Endothelial cell of umbilical vein (primary cell): ENCODE data around the gene CRACR2B. TPM values are rescaled to one million over a fixed set of nuclear protein-coding genes. Genes with fewer than 3 reads are reported as not detected.

ENCODE experiments used
- BruUV-seq: library from RNA; stranded (reverse); fragments of 400-500 nt; replicated peaks from 2 replicates; lab custom pipeline; 2021; lab: Mats Ljungman, UMichigan
- CTCF ChIA-PET: fragments of 300-600, 350-600 bp; sonication (Branson Sonifier 250); formaldehyde crosslinking; loops from one replicate; lab custom pipeline; 2021; ENCODE audit warnings: antibody characterized with exemption, inconsistent platforms; lab: Charles Lee
- POLR2A ChIA-PET: fragments of 300-600, 350-600 bp; sonication (Branson Sonifier 250); formaldehyde crosslinking; loops from one replicate; lab custom pipeline; 2021; ENCODE audit warnings: antibody characterized with exemption, inconsistent platforms; lab: Charles Lee
- DNase-seq: peaks from one replicate; pipeline ENCODE4 v3.0.0-alpha.2; 2011; ENCODE audit warnings: low read depth, low spot score
- FAIRE-seq: peaks from 2 replicates; lab custom pipeline; 2011; peaks lifted over from hg19 to GRCh38; lab: Jason Lieb, UNC
- H2AFZ ChIP-seq: 2 replicates; pipeline ENCODE4 v1.6.0; 2012; ENCODE audit warnings: low read depth, low read length, control low read depth, inconsistent platforms
- H3K27ac ChIP-seq: 2 replicates; pipeline ENCODE4 v1.5.1; 2011; ENCODE audit warnings: low read depth, mild to moderate bottlenecking, control low read depth, low read length, moderate library complexity; ENCODE audit not compliant: insufficient read depth
- H3K27me3 ChIP-seq, 2 experiments: 2 replicates each; pipeline versions ENCODE4 v1.6.0 to v1.6.1; 2011; ENCODE audit warnings: low read length in 2 of 2, mixed read lengths in 1 of 2; ENCODE audit not compliant: control insufficient read depth in 2 of 2, insufficient read depth in 2 of 2
- H3K36me3 ChIP-seq, 2 experiments: 2 replicates in 1 of 2; 3 replicates in 1 of 2; pipeline ENCODE4 v1.5.1; 2011; ENCODE audit warnings: low read length in 2 of 2, mild to moderate bottlenecking in 1 of 2, moderate library complexity in 1 of 2; ENCODE audit not compliant: control insufficient read depth in 2 of 2, insufficient read depth in 2 of 2; ENCODE audit errors: extremely low read depth in 1 of 2
- H3K4me1 ChIP-seq: 3 replicates; pipeline ENCODE4 v1.5.1; 2011; ENCODE audit warnings: mild to moderate bottlenecking, low read length; ENCODE audit not compliant: control insufficient read depth, insufficient read depth; ENCODE audit errors: extremely low read depth
- H3K4me2 ChIP-seq: 2 replicates; pipeline ENCODE4 v1.6.1; 2011; ENCODE audit warnings: low read length, control low read depth, mixed read lengths; ENCODE audit not compliant: insufficient read depth
- H3K4me3 ChIP-seq, 3 experiments: fragments of 200-600 bp in 1 of 3; sonication (generic), shearing (Covaris generic) in 1 of 3; replicated peaks in 1 of 3; 2 replicates each; pipeline ENCODE4 v1.5.1; 2011 to 2016; ENCODE audit warnings: control low read depth in 3 of 3, low read length in 3 of 3, mild to moderate bottlenecking in 2 of 3, inconsistent platforms in 1 of 3, low read depth in 1 of 3, moderate library complexity in 1 of 3; ENCODE audit not compliant: insufficient read depth in 1 of 3
- H3K79me2 ChIP-seq: 2 replicates; pipeline ENCODE4 v1.6.0; 2012; ENCODE audit warnings: low read length, inconsistent platforms; ENCODE audit not compliant: control insufficient read depth, insufficient read depth
- H3K9ac ChIP-seq: replicated peaks from 2 replicates; pipeline ENCODE3; 2011; ENCODE audit warnings: low read length, control low read depth; ENCODE audit not compliant: insufficient read depth; ENCODE audit errors: extremely low read depth
- H3K9me1 ChIP-seq: replicated peaks from 3 replicates; pipeline ENCODE4 v1.6.0; 2011; ENCODE audit warnings: mild to moderate bottlenecking, low read length; ENCODE audit not compliant: control insufficient read depth, insufficient read depth; ENCODE audit errors: extremely low read depth
- H3K9me3 ChIP-seq: replicated peaks from 2 replicates; pipeline ENCODE4 v1.5.1; 2012; ENCODE audit warnings: low read length, inconsistent platforms; ENCODE audit not compliant: control insufficient read depth, insufficient read depth
- H4K20me1 ChIP-seq: replicated peaks from 2 replicates; pipeline ENCODE3; 2011; ENCODE audit warnings: mild to moderate bottlenecking, low read length; ENCODE audit not compliant: control insufficient read depth, insufficient read depth; ENCODE audit errors: extremely low read depth
- CTCF ChIP-seq, 2 donors: IDR thresholded peaks; 1 replicate in 1 of 2; 2 replicates in 1 of 2; pipeline ENCODE4 v1.5.1; 2011; ENCODE audit warnings: low read length in 2 of 2, mild to moderate bottlenecking in 2 of 2, moderate library complexity in 2 of 2, control low read depth in 1 of 2, inconsistent platforms in 1 of 2, low read depth in 1 of 2; ENCODE audit not compliant: insufficient read depth in 1 of 2; ENCODE audit errors: extremely low read depth in 1 of 2
- EZH2 ChIP-seq: IDR thresholded peaks from 2 replicates; pipeline ENCODE4 v1.6.1; 2012; ENCODE audit warnings: borderline replicate concordance, low read depth, mild to moderate bottlenecking, moderate library complexity, low read length, inconsistent platforms; ENCODE audit not compliant: severe bottlenecking
- FOS ChIP-seq: IDR thresholded peaks from 2 replicates; pipeline ENCODE4 v1.6.1; 2011; ENCODE audit warnings: mild to moderate bottlenecking, low read length, moderate library complexity, borderline replicate concordance; ENCODE audit not compliant: insufficient read depth
- GATA2 ChIP-seq: IDR thresholded peaks from 2 replicates; pipeline ENCODE4 v1.7.0; 2011; ENCODE audit warnings: low read depth, mild to moderate bottlenecking, moderate library complexity, mixed read lengths, low read length; ENCODE audit not compliant: insufficient read length, insufficient read depth
- JUN ChIP-seq: IDR thresholded peaks from 2 replicates; pipeline ENCODE4 v1.6.1; 2011; ENCODE audit warnings: borderline replicate concordance, low read depth; ENCODE audit not compliant: insufficient read length, insufficient read depth
- MYC ChIP-seq: IDR thresholded peaks from one replicate; pipeline ENCODE4 v1.6.1; 2011; ENCODE audit warnings: mild to moderate bottlenecking, low read depth, low read length
- POLR2A ChIP-seq: IDR thresholded peaks from 2 replicates; pipeline ENCODE4 v1.6.1; 2012; ENCODE audit warnings: low read depth, mild to moderate bottlenecking, control low read depth, low read length
- POLR2AphosphoS5 ChIP-seq: IDR thresholded peaks from 2 replicates; pipeline ENCODE4 v1.6.1; 2012; ENCODE audit warnings: low read depth, mild to moderate bottlenecking, control low read depth, low read length, moderate library complexity; ENCODE audit not compliant: insufficient read depth
- dilution Hi-C: fragments of 300-500 bp; cut with MboI; formaldehyde crosslinking; loops from one replicate; pipeline ENCODE4 v1.15.0; 2019; ENCODE audit warnings: low sequenced_read_pairs; ENCODE audit not compliant: extremely low pct_ligation_motif_present
- intact Hi-C: fragments of 100-400 bp; cut with micrococcal nuclease; formaldehyde crosslinking; loops from one replicate; pipeline ENCODE4 v1.10.0; 2022
- polyA plus RNA-seq, 4 experiments: library from polyadenylated mRNA; depleted of rRNA in 3 of 4; stranded (reverse) in 3 of 4; unstranded in 1 of 4; fragments of >200 nt; gene quantifications; 2 replicates each; pipeline versions ENCODE4 v1.2.1 to v1.2.3, GENCODE V29; 2011 to 2012; ENCODE audit warnings: missing spikeins in 1 of 4
- total RNA-seq: library from RNA; stranded (reverse); gene quantifications from 2 replicates; pipeline ENCODE4 v1.2.3, GENCODE V29; 2021
- TF ChIP-seq, protein P1 (sequence below): IDR thresholded peaks from 2 replicates; pipeline ENCODE4 v1.6.1; 2011; ENCODE audit not compliant: insufficient read depth, insufficient read length

CRACR2B gene
- total and polyA plus RNA-seq, 2 donors (not counting 3 experiments of a cell fraction or from before 2014, with no cell fraction given): 8.4 to 9.3 TPM

DNA sequence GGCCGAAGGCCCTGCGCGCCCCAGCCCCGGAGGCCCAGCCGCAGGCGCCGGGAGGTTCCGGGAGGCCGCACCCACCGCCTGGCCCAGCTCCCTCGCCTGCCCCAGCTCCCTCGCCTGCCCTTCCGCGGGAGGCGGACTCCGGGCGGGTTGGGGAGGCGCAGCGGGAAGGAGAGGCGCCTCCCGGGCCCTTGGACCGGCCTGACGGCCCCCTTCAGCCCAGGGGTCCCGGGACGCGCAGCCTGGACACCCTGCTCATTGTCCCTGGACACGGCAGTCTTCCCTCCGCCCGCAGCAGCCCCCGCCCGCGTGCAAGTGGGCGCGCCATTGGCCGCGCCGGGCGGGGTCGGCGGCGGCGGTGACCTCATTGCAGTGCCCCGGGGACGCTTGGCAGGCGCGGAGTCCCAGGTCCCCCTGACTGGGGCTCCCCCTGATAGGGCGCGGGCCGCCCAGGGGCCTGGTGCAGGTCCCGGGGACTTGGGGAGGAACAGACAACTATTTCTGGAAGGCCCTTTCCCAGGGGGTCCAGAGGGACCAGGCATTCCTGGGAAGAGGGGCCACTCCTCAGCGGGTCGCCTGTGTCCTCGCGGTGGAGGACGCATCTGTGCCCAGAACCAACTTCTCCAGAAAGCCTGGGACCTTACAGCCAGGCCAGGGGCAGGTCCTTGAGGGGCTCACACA is 5.5 kb downstream of the CRACR2B start:
- DNase-seq (peak; percentile 63), FAIRE-seq (peak; percentile 18)
- Histone ChIP-seq H3K4me1 (peaks cover 47% of the 10 kb centered on the region), H3K9me3 (no peaks in the 10 kb centered on the region), H3K36me3 (peaks cover 12 to 22% of the 10 kb centered on the region in 2 experiments), H3K4me2 (peak overlapping the region; percentile 75), H4K20me1 (no peaks in the 10 kb centered on the region), H3K79me2 (peaks cover 37% of the 10 kb centered on the region), H3K27me3 (no peaks in the 10 kb centered on the region), H2AFZ (no peak overlapping the region), H3K27ac (peak overlapping the region; percentile 79), H3K9ac (peak overlapping the region; percentile 85), H3K9me1 (no peaks in the 10 kb centered on the region), H3K4me3 (peak overlapping the region; percentile 50 to 70 (median 67))
- CTCF ChIA-PET: interaction anchor here (2.1 to 2.9 kb wide), 2 partner anchors 11 to 15 kb away, joined by 11 to 19 read pairs; partner anchors contain the start of genes PNPLA2 and TSPAN4
- POLR2A ChIA-PET: interaction anchor here (1.4 to 3.3 kb wide), 2 partner anchors 10 to 22 kb away, joined by 6 to 25 read pairs; partner anchors contain the start of genes POLR2L and TSPAN4
- BruUV-seq: no TSS peak
- dilution Hi-C loops (no loop called here), intact Hi-C loops (no loop called here)
- TF ChIP-seq POLR2AphosphoS5: peak; percentile 21
- no peak for TF ChIP-seq FOS

GRCh38 chr11:833849-834311 is 6.2 kb downstream of the CRACR2B start:
- FAIRE-seq (peak; percentile 69), DNase-seq (peak; percentile 38)
- Histone ChIP-seq H4K20me1 (no peaks in the 10 kb centered on the region), H3K27ac (peak overlapping the region; percentile 79), H3K36me3 (peaks cover 16 to 27% of the 10 kb centered on the region in 2 experiments), H3K27me3 (no peaks in the 10 kb centered on the region), H3K4me2 (peak overlapping the region; percentile 75), H3K4me1 (peaks cover 44% of the 10 kb centered on the region), H3K9ac (peak overlapping the region; percentile 85), H2AFZ (no peak overlapping the region), H3K9me1 (no peaks in the 10 kb centered on the region), H3K79me2 (peaks cover 39% of the 10 kb centered on the region), H3K4me3 (peak overlapping the region; percentile 50 to 70 (median 67)), H3K9me3 (no peaks in the 10 kb centered on the region)
- ChIA-PET POLR2A (interaction anchor here (0.8 to 3.3 kb wide), 4 partner anchors 10 to 37 kb away, joined by 3 to 25 read pairs (median 10); partner anchors contain the start of genes PNPLA2, POLR2L and TSPAN4), CTCF (interaction anchor here (1.3 to 2.9 kb wide), 4 partner anchors 10 to 29 kb away, joined by 3 to 19 read pairs (median 8); partner anchors contain the start of genes PIDD1, PNPLA2 and TSPAN4)
- intact Hi-C loops (loop anchor here (2.0 kb wide), 1 partner anchor 15 kb away; the partner anchor contains the start of gene PNPLA2), dilution Hi-C loops (no loop called here)
- TF ChIP-seq FOS: no peak
- no peak for TF ChIP-seq JUN
- TF ChIP-seq POLR2A: no peak
- TF ChIP-seq GATA2: no peak
- TF ChIP-seq, protein P1, sequence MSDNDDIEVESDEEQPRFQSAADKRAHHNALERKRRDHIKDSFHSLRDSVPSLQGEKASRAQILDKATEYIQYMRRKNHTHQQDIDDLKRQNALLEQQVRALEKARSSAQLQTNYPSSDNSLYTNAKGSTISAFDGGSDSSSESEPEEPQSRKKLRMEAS: no peak
- no peak for TF ChIP-seq MYC
- no peak for TF ChIP-seq POLR2AphosphoS5
- TF ChIP-seq EZH2: no peak
- no peak for TF ChIP-seq CTCF (IDR thresholded peaks at IDR 0.05; ENCODE audit: extremely low read depth in 1 of 2, insufficient read depth in 1 of 2, low read depth in 1 of 2, low read length in 2 of 2)
- TSS peak; percentile 11 for BruUV-seq
